ENCODE results near the gene FOXP1.

The FOXP1 gene

DNA sequence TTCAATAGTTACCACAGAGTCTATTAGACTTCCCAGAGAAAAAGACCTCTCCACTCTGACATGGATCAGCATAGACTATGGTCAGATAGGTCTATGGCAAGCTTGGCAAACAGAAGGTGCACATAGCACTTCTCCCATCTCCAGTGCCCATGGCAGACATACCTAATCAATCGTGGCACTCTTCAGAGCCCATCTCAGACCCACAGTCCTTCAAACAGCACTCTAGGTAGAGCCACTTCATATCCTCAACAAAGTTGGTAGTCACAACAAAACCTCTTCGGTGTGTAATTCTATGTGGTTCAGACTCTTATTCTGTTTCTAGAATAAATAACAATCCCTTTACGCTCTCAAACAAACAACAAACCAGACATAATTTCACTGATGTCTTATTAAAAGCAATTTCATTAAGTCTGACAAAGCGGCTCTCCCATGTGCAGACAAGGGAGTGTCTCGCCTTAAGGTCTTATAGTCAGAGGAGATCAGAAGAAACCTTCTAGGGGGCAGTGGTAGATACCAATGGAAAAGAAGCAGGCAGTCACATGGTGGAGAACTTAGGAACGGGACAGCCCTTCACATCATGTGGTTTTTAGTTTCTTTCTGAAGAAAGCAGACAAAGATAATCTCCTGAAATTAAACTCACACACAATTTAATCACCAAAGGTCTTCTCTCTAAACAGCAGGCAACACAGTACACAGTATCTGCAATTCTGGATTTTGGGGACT, 483.4 kb downstream of the FOXP1 start:
- in situ Hi-C loops (cut with HindIII; ENCODE audit: low sequenced_read_pairs): no loop called here

DNA sequence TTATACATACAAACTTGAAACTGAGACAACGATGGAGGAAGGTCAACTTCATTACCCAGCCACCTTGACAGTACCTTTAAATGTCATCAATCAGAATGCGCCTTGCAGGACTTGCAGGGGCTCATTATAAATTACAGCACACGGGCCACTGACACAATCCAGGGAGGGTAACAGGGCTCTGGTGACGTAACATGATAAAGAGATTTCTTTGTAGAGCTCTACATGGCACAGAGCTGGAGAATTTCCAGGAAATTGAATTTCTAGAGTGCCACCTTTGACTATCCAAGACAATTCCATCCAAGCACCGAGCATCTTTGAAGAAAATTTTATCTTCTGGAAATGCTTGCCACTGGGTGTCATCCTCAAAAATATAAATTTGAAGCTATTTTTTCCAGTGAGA, 486.0 kb downstream of the FOXP1 start:
- in situ Hi-C loops (cut with HindIII; ENCODE audit: low sequenced_read_pairs): no loop called here

DNA sequence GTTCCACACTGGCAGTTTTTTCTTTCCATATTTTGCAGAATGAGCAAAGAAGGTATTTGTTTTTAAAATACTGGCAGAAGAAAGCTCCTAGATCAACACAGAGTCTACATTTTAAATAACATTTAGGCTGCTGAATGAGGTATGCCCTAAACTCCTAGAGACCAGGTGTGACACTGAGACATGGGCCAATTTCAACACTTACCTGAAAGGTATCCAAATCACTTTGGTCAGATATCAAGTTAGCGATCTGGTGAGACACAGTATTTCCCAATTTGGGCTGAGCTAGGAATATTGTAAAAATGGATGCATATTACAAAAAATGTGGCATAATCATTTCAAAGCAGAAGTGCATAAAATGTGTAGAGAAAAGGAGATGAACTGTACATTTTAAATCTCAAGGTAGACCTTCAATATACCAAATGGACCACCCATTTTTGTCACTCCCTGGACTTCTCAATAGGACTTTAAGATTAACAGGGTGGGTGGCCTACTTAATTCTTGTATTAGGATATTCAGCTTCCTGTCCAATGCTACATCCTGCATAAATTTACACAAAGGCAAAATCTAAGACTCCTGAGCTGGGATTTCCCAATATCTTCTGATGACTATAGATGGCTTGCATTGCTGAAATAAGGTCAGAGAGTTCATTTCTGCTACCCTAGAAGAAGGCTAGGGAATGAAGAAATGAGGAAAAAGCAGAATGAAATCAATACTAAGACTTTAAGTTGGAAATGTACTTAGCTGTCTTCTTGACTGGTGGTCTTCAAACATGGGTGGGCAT, 487.8 kb downstream of the FOXP1 start:
- in situ Hi-C loops (cut with HindIII; ENCODE audit: low sequenced_read_pairs): no loop called here

DNA sequence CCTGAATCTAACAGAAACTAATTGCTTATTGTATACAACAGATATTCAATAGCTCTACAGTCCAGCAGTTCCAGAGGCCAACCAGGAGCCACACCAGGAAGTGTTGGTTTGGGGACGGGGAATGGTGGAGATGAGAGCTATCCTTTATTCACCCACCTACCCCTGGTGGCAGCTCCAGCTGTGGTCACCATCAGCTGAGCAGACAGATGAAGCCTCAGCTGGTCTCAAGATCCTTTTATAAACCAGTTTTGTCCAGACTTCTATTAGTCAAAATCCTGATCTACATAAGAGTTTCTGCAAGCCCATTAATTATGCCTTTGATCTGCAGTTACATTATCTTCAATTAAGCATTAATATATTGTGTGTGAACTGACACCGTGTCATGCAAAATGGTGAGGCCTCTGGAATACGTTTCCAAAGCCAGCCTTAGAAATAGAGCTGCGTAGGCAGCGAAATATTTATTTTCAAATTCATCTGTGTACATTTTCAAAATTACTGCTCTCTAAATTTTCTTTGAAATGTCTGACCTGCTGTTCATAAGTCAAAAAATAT, 488.8 kb downstream of the FOXP1 start:
- in situ Hi-C loops (cut with HindIII; ENCODE audit: low sequenced_read_pairs): no loop called here

DNA sequence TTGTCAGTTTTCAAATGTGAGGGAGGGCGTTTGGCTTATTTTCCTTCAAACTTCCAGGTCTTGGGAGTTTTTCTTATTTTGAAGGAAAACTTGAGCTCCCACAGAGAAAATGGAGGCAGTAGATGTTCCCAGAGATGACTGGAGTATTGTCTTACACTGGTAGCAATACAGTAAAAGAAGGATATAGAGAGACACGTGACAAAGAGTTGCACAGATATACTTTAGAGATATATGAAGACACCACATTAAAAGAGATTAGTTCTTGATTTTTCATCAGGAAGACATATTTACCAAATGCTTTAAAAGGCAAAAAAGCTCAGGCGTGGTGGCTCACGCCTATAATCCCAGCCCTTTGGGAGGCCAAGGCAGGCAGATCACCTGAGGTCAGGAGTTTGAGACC, 490.9 kb downstream of the FOXP1 start:
- in situ Hi-C loops (cut with HindIII; ENCODE audit: low sequenced_read_pairs): no loop called here

DNA sequence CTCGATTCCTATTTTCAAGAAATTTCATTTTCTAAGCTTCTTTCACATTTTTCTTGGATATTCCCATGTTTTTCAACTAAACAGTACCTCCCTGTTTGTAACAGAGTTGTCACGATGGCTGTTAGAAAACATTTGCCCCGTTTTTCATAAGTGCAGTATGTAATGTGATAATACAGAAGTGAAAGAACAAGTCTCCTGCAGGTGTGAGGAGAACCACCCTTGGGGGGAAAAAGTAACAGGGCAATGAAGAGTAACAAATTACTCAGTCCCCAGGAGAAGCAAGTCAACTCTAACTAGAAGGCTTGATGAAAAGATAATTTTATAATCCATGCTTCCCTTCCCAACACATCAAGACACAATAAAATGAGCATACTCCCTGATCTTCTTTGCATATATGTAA, 493.3 kb downstream of the FOXP1 start:
- in situ Hi-C loops (cut with HindIII; ENCODE audit: low sequenced_read_pairs): no loop called here

DNA sequence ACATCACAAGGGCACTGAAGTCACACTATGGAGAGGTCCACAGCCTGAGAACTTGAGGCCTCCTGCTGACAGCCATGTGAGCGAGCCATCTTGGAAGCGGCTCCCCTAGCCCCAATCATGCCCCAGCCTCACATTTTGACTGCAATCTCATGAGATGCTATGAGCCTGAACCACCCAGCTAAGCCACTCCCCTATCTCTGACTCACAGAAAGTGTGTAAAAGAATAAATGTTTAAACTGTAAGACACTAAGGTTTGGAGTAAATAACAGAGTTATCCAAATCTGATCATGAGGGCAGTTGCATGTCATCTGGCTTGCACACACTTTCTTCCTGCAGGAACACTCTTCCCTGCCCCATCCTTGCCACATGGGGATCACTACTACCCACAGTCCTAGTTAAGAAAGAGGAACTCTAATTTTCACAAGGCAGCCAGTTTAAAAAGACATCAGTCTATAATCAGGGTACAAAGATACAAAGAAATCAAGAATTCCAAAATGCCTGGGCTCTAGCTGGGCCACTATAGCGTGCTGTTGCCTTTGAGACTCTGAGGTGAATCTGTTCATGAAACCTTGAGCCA, 494.2 kb downstream of the FOXP1 start:
- in situ Hi-C loops (cut with HindIII; ENCODE audit: low sequenced_read_pairs): no loop called here

DNA sequence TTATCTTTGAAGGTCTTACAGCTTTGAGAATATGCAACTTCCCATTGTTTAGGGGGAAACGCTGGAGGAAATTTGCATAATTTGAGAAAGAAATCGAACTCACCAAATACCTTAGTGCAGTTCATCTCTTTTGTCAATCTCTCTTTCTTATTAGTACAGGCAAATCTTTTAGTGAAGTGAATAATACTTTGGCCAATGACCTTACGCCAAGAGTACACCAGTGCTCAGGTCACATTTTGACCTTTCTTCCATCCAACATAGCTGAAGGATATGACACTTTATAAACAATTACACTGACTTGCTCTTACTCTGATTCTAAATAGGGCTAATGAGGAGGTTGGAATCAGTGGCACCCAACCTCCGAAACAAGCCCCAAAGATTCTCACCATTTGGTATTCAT, 494.8 kb downstream of the FOXP1 start:
- in situ Hi-C loops (cut with HindIII; ENCODE audit: low sequenced_read_pairs): no loop called here

- in situ Hi-C loops (cut with HindIII; ENCODE audit: low sequenced_read_pairs): no loop called here
Observed at GRCh38 chr3:71088019-71088708, 495.4 kb downstream of the FOXP1 start.

GRCh38 chr3:71087143-71088018, 496.1 kb downstream of the FOXP1 start:
- in situ Hi-C loops (cut with HindIII; ENCODE audit: low sequenced_read_pairs): no loop called here

GRCh38 chr3:71086777-71087142, 496.8 kb downstream of the FOXP1 start:
- in situ Hi-C loops (cut with HindIII; ENCODE audit: low sequenced_read_pairs): no loop called here

- in situ Hi-C loops (cut with HindIII; ENCODE audit: low sequenced_read_pairs): no loop called here
Observed at GRCh38 chr3:71083726-71084131, 499.8 kb downstream of the FOXP1 start.

- in situ Hi-C loops (cut with HindIII; ENCODE audit: low sequenced_read_pairs): no loop called here
Observed at GRCh38 chr3:71082833-71083232, 500.7 kb downstream of the FOXP1 start.

DNA sequence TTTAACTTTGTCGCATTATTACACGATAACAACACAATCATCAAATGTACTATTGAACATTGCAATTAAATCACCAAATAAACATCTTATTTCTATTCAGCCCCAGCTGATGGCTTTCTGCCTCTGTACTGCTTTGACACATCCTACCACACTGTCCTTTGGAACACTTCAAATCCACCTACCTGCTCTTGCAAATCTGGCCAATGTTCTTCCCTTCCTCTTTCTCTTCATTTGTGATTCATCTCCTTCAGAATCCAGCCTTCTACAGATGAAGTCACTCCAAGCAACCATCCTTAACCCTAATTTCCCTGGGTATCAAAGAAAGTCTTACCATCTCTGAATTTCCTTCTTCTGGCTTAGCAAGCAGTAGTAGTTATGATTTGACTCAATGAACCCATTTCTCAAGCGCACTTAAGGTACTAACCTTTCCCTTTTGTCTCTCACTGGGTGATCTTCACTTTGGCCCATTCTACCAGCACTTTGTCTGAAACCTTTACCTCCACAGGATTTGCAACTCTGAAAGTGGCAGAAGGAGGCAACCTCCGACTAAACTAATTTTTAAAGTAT, 502.9 kb downstream of the FOXP1 start:
- in situ Hi-C loops (cut with HindIII; ENCODE audit: low sequenced_read_pairs): no loop called here

DNA sequence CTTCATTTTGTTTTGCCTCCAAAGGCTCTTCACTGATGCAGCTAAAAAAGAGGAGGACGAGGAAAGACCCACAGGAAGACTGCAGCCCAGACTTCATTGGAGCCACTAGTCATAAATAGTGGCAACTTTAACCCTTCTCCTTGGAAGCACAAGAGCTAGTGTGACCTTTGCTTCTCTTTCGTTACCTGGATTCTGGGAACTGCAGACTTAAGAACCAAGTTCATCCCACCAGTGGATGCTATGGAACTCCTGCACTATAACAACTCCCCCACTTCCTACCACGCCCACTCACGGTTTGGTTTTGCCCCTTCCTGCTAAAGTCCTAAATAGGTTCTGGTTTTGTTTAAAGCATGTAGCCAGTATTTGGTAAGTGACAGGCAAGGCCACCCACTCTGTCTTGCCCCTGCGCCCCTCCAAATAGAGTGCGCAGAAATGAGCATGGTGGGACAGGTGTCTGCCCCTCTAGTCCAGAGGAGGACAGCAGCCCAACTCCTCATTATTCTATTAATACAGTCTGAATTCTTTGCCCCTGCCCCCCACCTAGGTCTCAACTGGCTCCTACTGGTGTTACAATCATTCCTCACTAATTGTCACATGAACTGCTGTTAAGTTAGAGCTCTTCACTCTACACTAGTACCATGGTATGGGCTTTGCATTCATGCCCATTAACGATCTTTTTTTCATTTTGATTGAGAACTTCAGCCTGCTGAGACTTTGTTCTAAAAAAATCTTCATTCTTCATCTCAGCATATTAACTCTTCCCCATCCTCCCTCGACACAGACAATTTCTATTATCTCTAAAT, 504.6 kb downstream of the FOXP1 start:
- in situ Hi-C loops (cut with HindIII; ENCODE audit: low sequenced_read_pairs): no loop called here

DNA sequence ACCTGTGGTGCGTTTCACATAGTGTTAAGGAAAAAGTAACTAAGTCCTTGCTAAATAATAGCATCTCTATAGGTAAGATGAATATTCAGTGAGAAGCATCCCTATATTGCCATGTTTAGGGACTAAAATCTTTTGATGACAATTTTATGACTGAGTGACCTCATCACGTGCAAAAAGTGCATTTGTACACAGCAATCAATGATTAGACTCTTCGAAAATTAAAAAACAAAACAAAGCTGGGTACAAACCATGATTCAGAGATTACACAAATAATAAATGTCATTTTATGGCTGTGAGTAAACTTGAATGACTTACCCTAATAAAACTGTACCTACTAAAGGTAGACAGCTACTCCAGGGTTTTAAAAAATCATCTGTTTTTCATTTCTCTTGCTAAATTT, 505.3 kb downstream of the FOXP1 start:
- in situ Hi-C loops (cut with HindIII; ENCODE audit: low sequenced_read_pairs): no loop called here

- in situ Hi-C loops (cut with HindIII; ENCODE audit: low sequenced_read_pairs): no loop called here
Observed at GRCh38 chr3:71077070-71077469, 506.5 kb downstream of the FOXP1 start.

GRCh38 chr3:71076361-71077002, 507.0 kb downstream of the FOXP1 start:
- in situ Hi-C loops (cut with HindIII; ENCODE audit: low sequenced_read_pairs): no loop called here

DNA sequence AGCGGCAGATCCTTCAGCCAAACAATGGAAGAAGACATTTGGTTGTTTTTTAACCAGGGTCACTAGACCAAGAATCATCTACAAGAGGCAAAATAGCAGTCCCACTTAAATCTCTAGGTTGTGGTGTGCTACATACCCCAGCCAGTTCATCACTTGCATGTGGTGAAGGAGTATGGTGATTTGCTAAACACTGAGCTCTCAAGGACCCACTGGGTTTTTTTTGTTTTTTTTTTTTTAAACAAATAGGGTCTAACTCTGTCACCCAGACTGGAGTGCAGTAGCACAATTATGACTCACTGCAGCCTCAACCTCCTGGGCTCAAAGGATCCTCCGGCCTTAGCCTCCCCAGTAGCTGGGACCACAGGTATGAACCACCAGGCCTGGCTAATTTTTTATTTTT, 508.0 kb downstream of the FOXP1 start:
- in situ Hi-C loops (cut with HindIII; ENCODE audit: low sequenced_read_pairs): no loop called here
